HG02610 (cell line): Measurements from ENCODE around the gene FGF2.
A peak's percentile ranks its signal among the peaks of the same experiment; 100 is the strongest.
"Not testable (repeated sequence)": the region's sequence is repeated elsewhere in the genome, so short reads cannot be mapped to it uniquely, and the experiment has no call there.

Experiments used
- ATAC-seq: cut with Tn5 transposase; IDR thresholded peaks from one replicate; pipeline ENCODE4 v1.9.1; 2021; ENCODE audit warnings: mild to moderate bottlenecking, moderate library complexity; ENCODE audit not compliant: unreplicated experiment

FGF2 gene

DNA sequence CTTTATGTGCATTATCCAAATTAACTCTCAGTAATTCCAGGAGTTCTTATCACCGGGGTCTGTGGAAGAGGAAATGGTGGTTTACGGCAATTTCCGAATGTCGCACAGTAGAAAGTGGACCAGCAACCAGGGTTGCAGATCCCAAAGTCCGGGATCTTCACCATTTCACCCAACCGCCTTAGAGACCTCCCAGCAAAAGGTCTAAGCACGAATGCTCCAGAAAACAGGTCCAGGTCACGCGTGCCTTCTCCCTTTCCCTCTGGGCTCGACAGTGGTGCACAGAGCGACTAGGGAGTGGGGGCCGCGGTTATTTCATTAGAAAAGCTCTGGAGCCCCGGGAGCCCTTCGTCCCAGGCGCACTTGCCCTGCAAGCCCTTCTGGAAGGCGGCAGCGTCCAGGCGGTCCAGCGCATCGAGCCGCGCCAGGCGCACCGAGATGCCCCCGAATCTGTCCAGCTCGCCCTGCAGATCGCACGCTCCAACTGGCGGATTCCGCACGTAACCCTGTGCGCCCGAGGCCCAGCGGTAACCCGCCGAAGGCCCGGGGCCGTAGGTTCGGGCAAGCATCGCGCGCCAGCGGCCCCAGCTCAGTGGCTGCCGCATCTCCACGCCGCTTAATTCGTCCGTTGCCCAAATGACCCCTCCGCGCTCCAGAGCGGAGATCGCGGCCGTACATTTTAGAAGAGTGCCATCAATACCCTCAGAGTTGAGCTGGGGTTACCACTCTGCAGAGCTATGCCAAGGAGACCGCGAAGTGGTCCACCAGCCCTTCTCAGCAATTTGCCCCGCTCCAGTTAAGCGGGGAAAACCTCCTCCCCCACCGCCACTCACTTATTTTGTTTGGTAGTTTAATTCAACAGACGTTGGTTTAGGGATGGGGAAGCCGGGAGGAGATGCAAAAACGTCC lies 95.6 kb downstream of the FGF2 start, which contains the start of gene NUDT6:
Gene NUDT6, minus strand, starts transcription at position 627 of the 906 bp plus-strand sequence. Its CDS starts 25 bp downstream, at position 602.
- ATAC-seq: peak; percentile 65

- peak; percentile 98 for ATAC-seq
These were observed 96.4 kb downstream of the FGF2 start for GRCh38 chr4:122922877-122923511.

- ATAC-seq: no peak
These were observed 102.3 kb downstream of the FGF2 start for GRCh38 chr4:122928930-122929329.

DNA sequence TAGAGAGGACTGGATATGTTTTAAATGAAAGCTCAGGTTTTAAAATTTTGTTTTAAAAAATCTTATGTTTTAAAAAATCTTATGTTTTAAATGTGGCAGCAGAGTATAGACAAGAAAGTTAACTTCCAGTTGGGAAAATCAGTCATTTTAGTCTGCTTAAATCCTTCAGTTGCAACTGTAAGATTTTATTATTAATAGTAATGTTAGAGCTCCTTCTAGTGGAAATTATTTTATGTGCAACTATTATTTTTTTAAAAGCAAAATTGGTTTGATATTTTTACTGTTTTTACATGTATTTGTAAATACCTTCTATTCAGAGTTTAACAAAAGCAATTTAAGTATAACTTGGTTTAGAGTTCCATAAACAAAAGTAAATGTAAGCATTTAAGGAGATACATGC lies 104.2 kb downstream of the FGF2 start:
- no peak for ATAC-seq

GRCh38 chr4:122932763-122933162 lies 106.1 kb downstream of the FGF2 start:
- ATAC-seq: no peak

- ATAC-seq: not testable (repeated sequence)
These were observed 118.5 kb downstream of the FGF2 start for GRCh38 chr4:122945136-122945535.

- ATAC-seq: no peak
These were observed 119.5 kb downstream of the FGF2 start for GRCh38 chr4:122946142-122946541.
